Psoas muscle (tissue), 8 donors: ENCODE data around the gene TMEM185B. TPM values are rescaled to one million over a fixed set of nuclear protein-coding genes. Genes with fewer than 3 reads are reported as not detected.

Experiments
- ATAC-seq, 4 donors: fragments of 200-7000 bp; cut with Tn5 transposase; one replicate each; pipeline ENCODE4 v1.9.1; 2020; ENCODE audit warnings: moderate library complexity in 3 of 4, mild to moderate bottlenecking in 2 of 4
- DNase-seq, 2 donors: peaks; one replicate each; pipeline ENCODE4 v3.0.0-alpha.2; 2020
- H3K27ac ChIP-seq: fragments of 200-600 bp; one replicate; pipeline ENCODE4 v1.8.0; 2022
- H3K27me3 ChIP-seq, 3 donors: fragments of 200-600 bp in 1 of 3; one replicate each; pipeline versions ENCODE4 v1.6.1 to v1.8.0; 2013 to 2022; ENCODE audit warnings: low read length in 2 of 3, mild to moderate bottlenecking in 2 of 3, moderate library complexity in 1 of 3; ENCODE audit not compliant: insufficient read depth in 3 of 3
- H3K36me3 ChIP-seq, 2 donors: fragments of 200-600 bp in 1 of 2; one replicate each; pipeline versions ENCODE4 v1.6.1 to v1.8.0; 2013 to 2022; ENCODE audit warnings: low read depth in 1 of 2, mild to moderate bottlenecking in 1 of 2, moderate library complexity in 1 of 2; ENCODE audit not compliant: insufficient read depth in 1 of 2
- H3K4me1 ChIP-seq: fragments of 200-600 bp; one replicate; pipeline ENCODE4 v1.8.0; 2022
- H3K4me3 ChIP-seq: fragments of 200-600 bp; one replicate; pipeline ENCODE4 v1.8.0; 2022; ENCODE audit warnings: mild to moderate bottlenecking
- H3K9me3 ChIP-seq: fragments of 200-600 bp; one replicate; pipeline ENCODE4 v1.8.0; 2022
- WGBS, 3 donors: extraction: QIAGEN DNeasy Blood & Tissue Kit; methylation state at CpG; one replicate each; pipeline versions ENCODE4 v1.1.6 to v1.1.7; 2013; 5-methylcytosine and 5-hydroxymethylcytosine counted together
- intact Hi-C, 2 donors: fragments of 100-400 bp; cut with DNase I; formaldehyde crosslinking; loops; one replicate each; pipeline versions ENCODE4 v1.11.0 to v1.14.2; 2022
- long read RNA-seq, 2 donors: library from polyadenylated mRNA; unstranded; transcript quantifications; one replicate each; pipeline ENCODE4 v2.0.0, GENCODE V29; 2021
- polyA plus RNA-seq, 3 donors: library from polyadenylated mRNA; stranded (reverse); fragments of 200-250 nt; gene quantifications; one replicate each; pipeline ENCODE4 v1.2.3, GENCODE V29; 2013
- total RNA-seq, 4 donors: library from RNA; stranded (reverse); fragmentation: NEBNext Ultra II Directional in 2 of 4; extraction: Animal tissue kit (Norgen Biotek cat#: 25700) in 2 of 4; gene quantifications; one replicate each; pipeline versions ENCODE4 v1.2.1 to v1.2.4, GENCODE V29; 2021 to 2023
- TF ChIP-seq, protein P1 (sequence below): fragments of 200-600 bp; IDR thresholded peaks from one replicate; pipeline ENCODE4 v1.8.0; 2022; ENCODE audit warnings: antibody characterized with exemption
- donor health status: healthy with polysubstance abuse.
- donor health status: DM: no; HTN: no; CAD: no; lungs with moderate emphysema.
- donor health status: Bipolar disorder and iron deficiency.
- donor health status: healthy.
- donor health status: DM: yes; HTN: yes; CAD: no.
- donor health status: DM: no; HTN: no; CAD: no.
- donor health status: DM: no; HTN: no; CAD: no.
- donor health status: DM: yes; HTN: yes; CAD: no.

Gene TMEM185B
- total RNA-seq: 10 to 100 TPM; 10.9 to 23.5 (median 18.0) TPM
- 10 to 100 TPM; 10.4 to 28.1 (median 15.3) TPM for polyA plus RNA-seq
- long read RNA-seq, donor 1, transcript TMEM185B-201 (1 exons, 2,131 nt): major isoform, 11 of 11 reads
- long read RNA-seq, donor 1, partial matches to known transcripts: 0 of 11 reads
- long read RNA-seq, donor 1, other reads (novel, unspliced or antisense): 0 of 11 reads
- long read RNA-seq, donor 2, transcript TMEM185B-201 (1 exons, 2,131 nt): major isoform, 54 of 54 reads
- long read RNA-seq, donor 2, partial matches to known transcripts: 0 of 54 reads
- long read RNA-seq, donor 2, other reads (novel, unspliced or antisense): 0 of 54 reads

DNA sequence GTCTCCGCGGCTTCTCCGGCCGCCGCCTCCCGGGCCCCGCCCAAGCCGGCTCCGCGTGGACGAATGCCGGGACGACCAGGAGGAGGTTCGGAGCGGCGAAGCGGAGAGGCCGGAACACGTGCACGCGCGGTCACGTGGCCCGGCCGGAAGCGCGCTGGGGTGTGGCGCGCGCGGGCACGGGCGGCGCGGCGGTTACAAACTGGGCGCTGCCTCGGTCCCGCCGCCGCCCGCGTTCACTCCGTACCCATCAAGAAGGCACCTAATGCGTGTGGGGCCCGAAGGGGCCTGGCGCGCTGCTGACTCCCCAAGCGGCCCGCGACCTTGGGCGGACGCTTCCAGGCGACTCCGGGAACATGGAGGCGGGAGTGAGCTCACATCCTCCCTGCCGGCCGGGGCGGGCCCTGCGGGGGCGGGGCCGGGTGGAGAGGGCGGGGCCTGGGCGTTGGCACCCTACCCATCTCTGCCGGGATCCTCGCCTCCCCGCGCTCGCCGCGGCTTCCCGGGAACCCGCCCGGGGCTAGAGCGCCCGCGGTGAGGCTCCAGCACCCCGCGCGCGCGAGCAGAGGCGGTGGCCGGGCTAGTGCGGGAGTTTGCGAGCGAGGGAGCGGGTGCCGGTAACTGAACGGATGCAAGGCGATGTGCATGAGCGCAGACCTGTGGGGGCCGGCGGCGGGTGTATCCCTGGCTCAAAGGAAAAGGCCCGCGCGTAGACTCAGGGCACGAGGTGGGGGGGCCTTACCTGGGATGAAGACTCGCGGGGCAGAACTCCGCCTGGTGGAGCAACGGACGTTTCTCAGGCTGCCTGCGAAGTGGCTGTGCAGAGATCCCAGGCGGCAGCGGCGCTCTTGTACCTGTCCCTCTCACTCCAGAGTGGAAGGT, at the start of gene TMEM185B:
TSS of gene TMEM185B (minus strand) at position 367 of the 879 bp plus-strand sequence. CDS start 424 bp downstream, outside the sequence.
- TF ChIP-seq, protein P1, sequence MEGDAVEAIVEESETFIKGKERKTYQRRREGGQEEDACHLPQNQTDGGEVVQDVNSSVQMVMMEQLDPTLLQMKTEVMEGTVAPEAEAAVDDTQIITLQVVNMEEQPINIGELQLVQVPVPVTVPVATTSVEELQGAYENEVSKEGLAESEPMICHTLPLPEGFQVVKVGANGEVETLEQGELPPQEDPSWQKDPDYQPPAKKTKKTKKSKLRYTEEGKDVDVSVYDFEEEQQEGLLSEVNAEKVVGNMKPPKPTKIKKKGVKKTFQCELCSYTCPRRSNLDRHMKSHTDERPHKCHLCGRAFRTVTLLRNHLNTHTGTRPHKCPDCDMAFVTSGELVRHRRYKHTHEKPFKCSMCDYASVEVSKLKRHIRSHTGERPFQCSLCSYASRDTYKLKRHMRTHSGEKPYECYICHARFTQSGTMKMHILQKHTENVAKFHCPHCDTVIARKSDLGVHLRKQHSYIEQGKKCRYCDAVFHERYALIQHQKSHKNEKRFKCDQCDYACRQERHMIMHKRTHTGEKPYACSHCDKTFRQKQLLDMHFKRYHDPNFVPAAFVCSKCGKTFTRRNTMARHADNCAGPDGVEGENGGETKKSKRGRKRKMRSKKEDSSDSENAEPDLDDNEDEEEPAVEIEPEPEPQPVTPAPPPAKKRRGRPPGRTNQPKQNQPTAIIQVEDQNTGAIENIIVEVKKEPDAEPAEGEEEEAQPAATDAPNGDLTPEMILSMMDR: peak; percentile 11
- Histone ChIP-seq H3K4me3 (peak within 1 kb of the TSS; percentile 86), H3K36me3 (peaks cover 0 to 7% of the 10 kb centered on the region in 2 donors), H3K4me1 (peaks cover 11% of the 10 kb centered on the region), H3K9me3 (no peaks in the 10 kb centered on the region), H3K27me3 (no peaks in the 10 kb centered on the region), H3K27ac (peak within 1 kb of the TSS; percentile 99)
- intact Hi-C loops: no loop called here
- DNase-seq (peak; percentile 90 to 95), ATAC-seq (peak; percentile 97 to 98 (median 98))
- WGBS, 3 donors: 2 to 3% (median 2%) methylated on average over 73 to 108 of the region's 108 CpGs

- TF ChIP-seq, protein P1: no peak
- no peaks in the 10 kb centered on the region for H3K27me3 ChIP-seq
- peaks cover 4% of the 10 kb centered on the region for H3K9me3 ChIP-seq
- no peak overlapping the region for H3K27ac ChIP-seq
- no peak overlapping the region for H3K4me3 ChIP-seq
- no peaks in the 10 kb centered on the region for H3K36me3 ChIP-seq
- DNase-seq (no peak), ATAC-seq (no peak)
- WGBS, 3 donors: 96 to 100% (median 100%) methylated on average over 1 of the region's 1 CpG
- intact Hi-C loops: no loop called here
- H3K4me1 ChIP-seq: no peaks in the 10 kb centered on the region
Observed at GRCh38 chr2:120271711-120272379, 48.6 kb upstream of the TMEM185B start.

DNA sequence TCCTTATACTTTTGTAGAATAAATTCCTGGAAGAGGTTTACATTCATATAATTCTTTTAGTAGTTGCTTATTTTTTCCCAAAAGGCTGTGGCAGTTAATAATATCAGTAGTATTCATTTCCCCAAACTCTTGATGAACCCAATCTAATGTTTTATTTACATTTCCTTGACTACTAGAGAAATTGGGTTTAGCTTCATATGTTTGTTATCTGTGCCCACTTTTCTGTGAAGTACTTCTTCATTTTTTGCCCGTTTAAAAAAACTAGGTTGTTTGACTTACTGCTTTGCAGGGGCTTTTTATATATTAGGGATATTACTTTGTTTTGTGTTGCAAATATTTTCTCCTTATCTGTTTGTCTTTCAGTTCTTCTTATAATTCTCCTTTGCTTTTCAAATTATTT, 46.6 kb upstream of the TMEM185B start:
- Histone ChIP-seq H3K27ac (no peak overlapping the region), H3K4me1 (no peaks in the 10 kb centered on the region), H3K36me3 (no peaks in the 10 kb centered on the region), H3K27me3 (no peaks in the 10 kb centered on the region), H3K9me3 (peaks cover 4% of the 10 kb centered on the region), H3K4me3 (no peak overlapping the region)
- intact Hi-C loops: no loop called here
- ATAC-seq: no peak
- WGBS, 3 donors: 74 to 86% (median 76%) methylated on average over 1 of the region's 1 CpG
- TF ChIP-seq, protein P1: no peak
- DNase-seq: no peak

DNA sequence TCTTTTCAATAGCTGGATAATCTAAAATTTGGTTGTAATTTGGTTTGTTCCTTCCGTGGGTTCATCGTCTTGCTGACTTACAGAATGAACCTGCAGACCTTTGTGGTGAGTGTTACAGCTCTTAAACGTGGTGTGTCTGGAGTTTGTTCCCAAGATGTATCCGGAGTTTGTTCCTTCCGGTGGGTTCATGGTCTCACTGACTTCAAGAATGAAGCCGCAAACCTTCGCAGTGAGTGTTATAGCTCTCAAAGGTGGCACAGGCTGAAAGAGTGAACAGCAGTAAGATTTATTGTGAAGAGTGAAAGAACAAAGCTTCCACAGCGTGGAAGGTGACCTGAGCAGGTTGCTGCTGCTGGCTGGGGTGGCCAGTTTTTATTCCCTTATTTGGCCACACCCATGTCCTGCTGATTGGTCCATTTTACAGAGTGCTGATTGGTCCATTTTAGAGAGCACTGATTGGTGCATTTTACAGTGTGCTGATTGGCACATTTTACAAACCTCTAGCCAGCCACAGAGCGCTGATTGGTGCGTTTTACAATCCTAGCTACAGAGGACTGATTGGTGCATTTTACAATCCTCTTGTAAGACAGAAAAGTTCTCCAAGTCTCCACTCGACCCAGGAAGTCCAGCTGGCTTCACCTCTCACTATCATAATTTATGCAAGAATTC, 46.0 kb upstream of the TMEM185B start:
- Histone ChIP-seq H3K9me3 (peaks cover 4% of the 10 kb centered on the region), H3K4me1 (no peaks in the 10 kb centered on the region), H3K27ac (no peak overlapping the region), H3K4me3 (no peak overlapping the region), H3K27me3 (no peaks in the 10 kb centered on the region), H3K36me3 (no peaks in the 10 kb centered on the region)
- intact Hi-C loops: no loop called here
- no peak for ATAC-seq
- DNase-seq: no peak
- TF ChIP-seq, protein P1: no peak
- 81 to 84% (median 81%) methylated on average over 11 of the region's 11 CpGs for WGBS, 3 donors
